ENCODE data around the gene COL6A1.

COL6A1 gene

GRCh38 chr21:46039891-46040660 lies 58.5 kb downstream of the COL6A1 start:
- no peaks in the 10 kb centered on the region for H4K20me1 ChIP-seq (ENCODE audit: control insufficient read depth, insufficient read depth, low read depth, low read length)
- H3K27me3 ChIP-seq (ENCODE audit: control insufficient read depth, low read length), result no peaks in the 10 kb centered on the region
- no peak overlapping the region for H3K4me3 ChIP-seq (ENCODE audit: low read length)

GRCh38 chr21:46040707-46041106 lies 59.1 kb downstream of the COL6A1 start:
- no peak overlapping the region for H3K27ac ChIP-seq (ENCODE audit: low read depth, low read length)
- H3K27me3 ChIP-seq (ENCODE audit: control insufficient read depth, low read length), result no peaks in the 10 kb centered on the region
- no peaks in the 10 kb centered on the region for H3K4me1 ChIP-seq (ENCODE audit: control insufficient read depth, low read length)
- H3K9me3 ChIP-seq (ENCODE audit: control insufficient read depth, insufficient read depth, low read length), result peaks cover 32% of the 10 kb centered on the region; the same call in 1 of the 2 replicates
- no peaks in the 10 kb centered on the region for H3F3A ChIP-seq (ENCODE audit: control insufficient read depth, insufficient read depth)
- no peak overlapping the region for H3K4me2 ChIP-seq (ENCODE audit: low read length)
- H3K79me2 ChIP-seq (ENCODE audit: control insufficient read depth, low read length), result no peaks in the 10 kb centered on the region
- no peak for TF ChIP-seq EZH2phosphoT487 (IDR thresholded peaks at IDR 0.05; ENCODE audit: borderline replicate concordance, low read length)
- no peak for TF ChIP-seq CTCF (IDR thresholded peaks at IDR 0.05; ENCODE audit: low read depth, low read length, poor library complexity, severe bottlenecking)
- H3K4me3 ChIP-seq (ENCODE audit: low read length), result no peak overlapping the region
- H3K9me2 ChIP-seq (replicated peaks; ENCODE audit: control insufficient read depth, low read length), result no peaks in the 10 kb centered on the region
- no peaks in the 10 kb centered on the region for H4K20me1 ChIP-seq (ENCODE audit: control insufficient read depth, insufficient read depth, low read depth, low read length)
- no peaks in the 10 kb centered on the region for H3K36me3 ChIP-seq (ENCODE audit: control insufficient read depth, low read length)

More at GRCh38 chr21:46039891-46040660, 58.5 kb downstream of the COL6A1 start:
- Histone ChIP-seq H3K36me3 (ENCODE audit: control insufficient read depth, low read length) (no peaks in the 10 kb centered on the region), H3F3A (ENCODE audit: control insufficient read depth, insufficient read depth) (no peaks in the 10 kb centered on the region), H3K4me2 (ENCODE audit: low read length) (no peak overlapping the region), H3K9me2 (replicated peaks; ENCODE audit: control insufficient read depth, low read length) (no peaks in the 10 kb centered on the region), H3K9me3 (ENCODE audit: control insufficient read depth, insufficient read depth, low read length) (peaks cover 33% of the 10 kb centered on the region; the same call in 1 of the 2 replicates), H3K27ac (ENCODE audit: low read depth, low read length) (no peak overlapping the region), H3K4me1 (ENCODE audit: control insufficient read depth, low read length) (no peaks in the 10 kb centered on the region), H3K79me2 (ENCODE audit: control insufficient read depth, low read length) (no peaks in the 10 kb centered on the region)
- TF ChIP-seq EZH2phosphoT487 (IDR thresholded peaks at IDR 0.05; ENCODE audit: borderline replicate concordance, low read length) (no peak), CTCF (IDR thresholded peaks at IDR 0.05; ENCODE audit: low read depth, low read length, poor library complexity, severe bottlenecking) (no peak)

GRCh38 chr21:46041183-46041582 lies 59.6 kb downstream of the COL6A1 start:
- H3K4me3 ChIP-seq (ENCODE audit: low read length), result no peak overlapping the region
- no peak overlapping the region for H3K4me2 ChIP-seq (ENCODE audit: low read length)
- no peaks in the 10 kb centered on the region for H3F3A ChIP-seq (ENCODE audit: control insufficient read depth, insufficient read depth)
- no peaks in the 10 kb centered on the region for H3K9me2 ChIP-seq (replicated peaks; ENCODE audit: control insufficient read depth, low read length)
- no peaks in the 10 kb centered on the region for H3K36me3 ChIP-seq (ENCODE audit: control insufficient read depth, low read length)
- H4K20me1 ChIP-seq (ENCODE audit: control insufficient read depth, insufficient read depth, low read depth, low read length), result no peaks in the 10 kb centered on the region
- no peaks in the 10 kb centered on the region for H3K79me2 ChIP-seq (ENCODE audit: control insufficient read depth, low read length)
- H3K4me1 ChIP-seq (ENCODE audit: control insufficient read depth, low read length), result no peaks in the 10 kb centered on the region
- TF ChIP-seq EZH2phosphoT487 (IDR thresholded peaks at IDR 0.05; ENCODE audit: borderline replicate concordance, low read length) (no peak), CTCF (IDR thresholded peaks at IDR 0.05; ENCODE audit: low read depth, low read length, poor library complexity, severe bottlenecking) (no peak)
- no peaks in the 10 kb centered on the region for H3K27me3 ChIP-seq (ENCODE audit: control insufficient read depth, low read length)
- no peak overlapping the region for H3K27ac ChIP-seq (ENCODE audit: low read depth, low read length)
- H3K9me3 ChIP-seq (ENCODE audit: control insufficient read depth, insufficient read depth, low read length), result peaks cover 28% of the 10 kb centered on the region; the same call in 1 of the 2 replicates

Measured in DOHH2 (cell line).